NCI-H2081 (cell line): ENCODE measurements around the gene NCR3LG1.

Source experiments
- DNase-seq, 2 experiments: peaks; one replicate each; lab custom pipeline; 2025; lab: John Stamatoyannopoulos, UW

NCR3LG1 gene

DNA sequence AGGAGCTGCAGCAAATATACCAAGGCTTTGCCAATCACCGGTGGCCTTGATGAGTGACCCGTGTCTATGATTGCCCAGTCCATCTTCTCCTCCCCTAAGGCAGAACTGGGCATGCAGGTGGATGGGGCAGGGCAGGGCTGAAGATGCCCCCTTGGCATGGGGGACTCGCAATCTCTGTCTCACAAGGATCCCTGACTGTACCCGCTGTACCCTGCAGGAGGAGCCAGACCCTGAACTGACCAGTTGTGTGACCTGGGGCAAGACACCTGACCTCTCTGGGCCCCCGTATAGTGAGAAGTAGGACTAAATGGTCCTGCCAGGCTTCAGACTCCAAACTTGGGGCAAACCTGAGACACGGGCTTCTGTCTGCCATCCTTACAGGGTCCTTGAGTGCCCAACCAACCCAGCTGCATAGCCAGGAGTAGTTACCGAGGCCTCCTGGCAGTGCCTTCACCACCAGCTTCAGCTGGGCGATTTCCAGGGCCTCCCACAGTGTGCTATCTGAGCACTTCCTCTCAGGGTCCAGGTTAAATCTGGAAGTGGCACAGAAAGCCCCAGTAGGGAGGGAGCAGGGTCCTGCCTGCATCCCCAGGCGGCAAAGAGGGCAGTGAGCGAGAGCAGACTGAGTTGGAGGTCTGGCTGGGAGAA, 43.3 kb downstream of the NCR3LG1 start:
- DNase-seq = no peak

- no peak for DNase-seq
Observed at GRCh38 chr11:17395554-17395961, 44.0 kb downstream of the NCR3LG1 start.

GRCh38 chr11:17395978-17396377, 44.4 kb downstream of the NCR3LG1 start:
- no peak for DNase-seq

DNA sequence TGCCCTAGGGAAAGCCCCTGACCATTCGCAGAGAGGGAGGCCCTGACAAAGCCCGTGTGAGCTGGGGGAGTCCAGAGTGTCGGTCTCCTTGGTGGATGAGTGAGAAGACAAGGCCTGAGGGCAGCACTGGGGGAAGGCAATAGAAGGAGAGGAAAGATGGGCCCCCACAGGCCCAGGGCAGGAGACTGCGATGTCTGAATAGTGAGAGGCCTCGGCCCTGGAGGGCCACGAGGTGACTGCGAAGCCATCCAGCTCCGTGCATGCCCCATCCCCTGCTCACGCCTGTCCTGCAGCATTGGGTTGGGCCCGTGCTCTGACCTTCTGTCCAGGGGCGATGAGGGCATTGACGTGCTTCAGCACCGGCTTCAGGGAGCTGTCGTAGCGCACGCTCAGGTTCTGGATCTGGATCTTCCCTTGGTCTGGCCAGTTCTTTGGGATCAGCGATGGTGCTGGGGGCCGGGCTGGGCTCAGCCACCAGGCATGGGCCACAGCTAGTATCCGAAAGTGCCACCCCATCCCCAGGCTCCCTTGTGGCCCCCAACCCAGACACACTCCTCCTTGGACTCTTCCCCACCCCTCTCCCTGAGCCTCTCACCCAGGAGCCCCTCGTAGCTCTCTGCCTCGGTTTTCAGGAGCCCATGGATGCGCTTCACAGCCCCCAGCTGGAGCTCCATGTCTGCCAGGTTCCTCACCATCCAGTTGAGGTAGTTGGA, 45.2 kb downstream of the NCR3LG1 start:
- no peak for DNase-seq

DNA sequence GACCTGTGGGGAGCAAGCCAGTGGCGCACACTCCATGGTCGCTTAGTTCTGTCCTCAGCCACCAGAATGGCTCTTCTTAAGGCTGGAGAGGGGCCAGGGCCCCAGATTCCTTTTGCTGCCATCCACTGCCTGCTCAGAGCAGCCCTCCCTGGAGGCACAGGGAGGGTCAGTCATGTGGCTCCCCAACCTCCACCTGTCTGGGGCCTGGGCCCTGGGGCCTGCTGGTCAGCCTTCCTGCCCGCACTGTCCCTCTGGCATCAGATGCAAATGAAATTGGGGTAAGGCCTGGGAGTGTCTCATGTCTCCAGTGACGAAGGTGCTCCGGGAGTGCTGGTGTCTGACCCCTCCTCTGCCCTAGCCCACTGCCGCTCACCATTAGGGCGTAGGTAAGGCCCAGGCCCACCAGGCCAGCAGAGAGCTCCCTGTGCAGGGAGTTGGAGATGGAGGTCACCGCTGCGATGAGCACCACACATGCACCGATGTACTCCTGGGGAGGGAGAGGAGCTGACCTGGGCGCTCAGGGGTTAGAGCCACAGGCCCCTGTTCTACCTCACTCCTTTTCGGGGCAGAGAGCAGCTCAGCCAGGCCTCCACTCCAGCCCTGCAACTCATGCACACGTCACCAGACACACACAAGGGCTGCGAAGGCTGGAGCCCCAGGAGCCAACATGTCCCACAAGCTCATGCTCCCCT, 45.9 kb downstream of the NCR3LG1 start:
- DNase-seq = no peak

DNA sequence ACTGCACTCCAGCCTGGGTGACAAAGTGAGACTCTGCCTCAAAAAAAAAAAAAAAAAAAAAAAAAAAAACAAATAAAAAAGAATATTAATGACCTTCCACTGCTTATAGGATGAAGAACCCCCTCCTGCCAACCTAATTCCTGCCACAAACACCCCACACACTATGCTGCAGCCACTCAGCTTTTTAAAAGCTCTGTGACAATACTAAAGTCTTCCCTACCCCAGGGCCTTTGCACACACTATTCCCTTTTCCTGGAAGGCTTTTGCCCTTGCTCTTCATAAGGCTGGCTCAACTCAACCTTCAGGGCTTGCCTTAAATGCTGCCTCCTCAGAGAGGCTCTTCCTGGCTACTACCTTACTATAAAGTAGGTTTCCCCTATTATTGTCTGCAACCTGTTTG, 47.6 kb downstream of the NCR3LG1 start:
- no peak for DNase-seq

DNA sequence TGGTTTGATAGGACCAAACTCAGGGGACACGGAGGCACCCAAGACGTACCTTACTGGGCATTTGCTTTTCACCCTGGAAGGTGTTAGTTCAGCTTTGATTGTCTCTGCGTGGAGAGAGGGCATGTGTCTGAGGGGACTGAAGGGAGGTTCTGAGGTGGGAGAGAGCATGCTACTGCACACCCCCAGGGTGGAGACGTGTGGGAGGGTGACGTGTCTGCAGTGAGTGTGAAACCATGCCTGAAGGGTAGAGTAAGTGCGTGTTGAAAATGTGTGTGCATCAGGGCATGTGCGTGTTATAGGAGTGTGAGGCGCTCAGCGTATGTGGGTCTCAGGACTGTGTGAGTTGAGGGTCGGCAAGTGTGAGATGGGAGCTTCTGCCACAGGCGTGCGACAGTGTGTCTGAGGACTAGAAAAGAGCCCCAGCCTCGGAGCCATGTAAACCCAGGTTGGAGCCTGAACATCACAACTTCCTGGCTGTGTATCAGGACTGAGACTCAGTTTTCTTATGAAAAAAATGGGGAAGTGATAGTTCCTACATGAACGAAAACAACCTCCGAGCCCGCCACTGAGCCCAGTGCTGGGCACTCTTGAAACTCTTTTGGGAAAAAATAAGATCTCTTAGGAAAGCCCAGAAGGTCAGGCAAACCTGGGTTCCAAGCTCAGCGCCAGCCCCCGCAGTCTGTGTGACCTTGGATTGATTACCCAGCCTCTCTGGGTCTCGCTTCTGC, 48.6 kb downstream of the NCR3LG1 start:
- DNase-seq = no peak

DNA sequence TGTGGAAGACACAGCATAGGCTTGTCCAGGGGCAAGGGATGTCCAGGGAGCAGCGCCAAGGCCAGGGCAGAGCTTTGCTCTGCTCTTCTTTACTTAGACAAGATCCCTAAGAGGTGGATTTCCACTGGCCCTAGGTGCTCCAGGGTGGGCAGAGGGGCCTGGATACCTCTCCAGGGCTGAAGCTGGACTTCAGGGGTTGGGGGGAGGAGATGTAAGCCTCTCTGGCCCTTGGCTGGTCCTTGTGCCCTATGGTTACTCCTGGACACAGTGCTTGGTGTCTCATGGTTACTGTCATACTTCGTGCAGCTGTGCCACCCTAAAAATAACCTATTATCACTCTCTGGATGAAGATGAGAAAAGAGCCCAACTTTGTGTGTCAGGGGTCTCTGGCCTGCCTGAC, 49.7 kb downstream of the NCR3LG1 start:
- no peak for DNase-seq

DNA sequence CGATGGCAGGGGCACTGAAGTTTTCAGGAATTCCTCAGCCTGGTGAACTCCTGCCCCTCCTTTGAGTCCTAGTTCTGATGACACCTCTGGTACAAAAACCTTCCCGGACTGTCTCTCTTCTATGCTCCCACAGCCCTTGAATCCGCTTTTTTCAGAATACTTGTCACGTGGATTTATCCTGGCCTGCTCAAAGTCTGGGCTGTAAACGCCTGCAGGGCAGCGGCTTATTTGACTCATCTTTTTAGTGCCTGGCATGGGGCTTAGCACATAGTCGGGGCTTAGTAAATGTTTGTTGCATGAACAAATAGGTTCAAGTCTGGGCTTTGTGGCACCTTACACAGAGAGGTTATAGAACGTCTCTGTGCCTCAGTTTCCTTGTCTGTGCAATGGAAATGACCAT, 50.2 kb downstream of the NCR3LG1 start:
- no peak for DNase-seq

GRCh38 chr11:17402486-17402885, 50.9 kb downstream of the NCR3LG1 start:
- no peak for DNase-seq

DNA sequence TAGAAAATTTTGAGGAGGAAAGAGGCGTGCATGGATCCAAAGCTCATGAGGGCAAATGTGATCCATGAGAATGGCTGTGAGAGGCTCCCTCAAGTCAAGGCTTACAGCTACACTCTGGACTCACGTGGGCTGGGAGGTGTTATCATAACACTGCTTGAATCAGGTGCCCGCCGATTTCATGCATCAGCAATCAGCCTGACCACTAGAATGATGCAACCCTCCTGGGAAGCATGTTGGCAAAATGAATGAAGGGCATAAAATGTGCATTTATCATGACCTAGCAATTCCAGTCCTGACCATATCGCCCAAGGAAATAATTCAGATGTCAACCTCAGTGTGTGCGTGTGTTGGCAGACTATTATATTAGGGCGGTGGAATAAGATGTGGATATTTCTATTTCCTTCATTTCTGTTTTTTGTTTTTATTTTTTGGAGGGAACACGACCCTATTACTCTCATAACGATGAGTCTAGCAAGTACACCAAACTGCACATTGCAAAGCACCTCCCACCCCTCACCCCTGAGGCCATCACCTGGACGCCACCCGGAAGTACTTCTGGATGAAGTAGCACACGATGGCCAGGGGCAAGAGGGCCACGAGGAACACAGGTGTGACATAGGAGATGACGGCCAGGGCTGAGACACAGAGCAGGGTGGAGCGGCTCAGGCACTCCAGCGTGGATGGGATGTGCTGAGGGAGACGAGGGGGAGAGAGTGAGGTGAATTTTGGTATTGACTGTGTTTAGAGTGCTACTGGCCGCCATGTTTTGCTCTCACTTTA, 52.6 kb downstream of the NCR3LG1 start:
- no peak for DNase-seq

DNA sequence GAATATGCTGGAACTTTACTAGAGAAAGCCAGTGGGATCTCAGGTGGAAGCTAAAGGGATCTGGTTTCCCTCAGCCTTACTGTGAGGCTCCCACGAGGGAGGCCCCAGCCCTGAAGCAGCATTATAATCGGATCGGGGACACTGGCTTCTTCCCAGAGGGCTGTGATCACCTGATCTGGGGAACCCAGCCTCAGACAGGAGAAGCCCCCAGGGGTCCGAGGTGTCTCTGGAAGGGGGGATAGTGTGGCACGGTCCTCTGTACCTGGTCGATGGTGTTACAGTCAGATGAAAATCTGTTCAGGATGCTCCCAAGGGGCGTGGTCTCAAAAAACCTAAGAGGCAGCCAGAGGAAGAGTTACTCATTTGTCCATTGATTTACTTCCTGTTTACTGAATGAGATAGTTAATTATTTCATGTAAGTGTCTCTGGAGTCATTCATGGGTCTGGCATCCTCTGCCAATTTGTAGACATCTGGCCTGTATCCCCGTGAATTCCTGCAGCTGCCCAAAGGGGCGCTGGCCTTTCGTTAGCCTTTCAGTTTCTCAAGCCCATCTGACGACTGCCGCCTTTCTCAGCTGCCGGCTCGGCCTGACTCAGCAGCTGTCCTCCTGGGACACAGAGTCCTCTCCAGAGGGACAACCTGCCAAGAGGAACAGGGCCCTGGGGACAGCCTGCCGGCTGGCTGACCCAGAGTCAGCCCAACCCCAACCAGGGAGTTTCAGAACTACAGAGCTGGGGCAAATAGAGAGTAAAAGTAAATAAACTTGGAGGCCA, 53.8 kb downstream of the NCR3LG1 start:
- DNase-seq = peak in 1 of 2 experiments; percentile 34

DNA sequence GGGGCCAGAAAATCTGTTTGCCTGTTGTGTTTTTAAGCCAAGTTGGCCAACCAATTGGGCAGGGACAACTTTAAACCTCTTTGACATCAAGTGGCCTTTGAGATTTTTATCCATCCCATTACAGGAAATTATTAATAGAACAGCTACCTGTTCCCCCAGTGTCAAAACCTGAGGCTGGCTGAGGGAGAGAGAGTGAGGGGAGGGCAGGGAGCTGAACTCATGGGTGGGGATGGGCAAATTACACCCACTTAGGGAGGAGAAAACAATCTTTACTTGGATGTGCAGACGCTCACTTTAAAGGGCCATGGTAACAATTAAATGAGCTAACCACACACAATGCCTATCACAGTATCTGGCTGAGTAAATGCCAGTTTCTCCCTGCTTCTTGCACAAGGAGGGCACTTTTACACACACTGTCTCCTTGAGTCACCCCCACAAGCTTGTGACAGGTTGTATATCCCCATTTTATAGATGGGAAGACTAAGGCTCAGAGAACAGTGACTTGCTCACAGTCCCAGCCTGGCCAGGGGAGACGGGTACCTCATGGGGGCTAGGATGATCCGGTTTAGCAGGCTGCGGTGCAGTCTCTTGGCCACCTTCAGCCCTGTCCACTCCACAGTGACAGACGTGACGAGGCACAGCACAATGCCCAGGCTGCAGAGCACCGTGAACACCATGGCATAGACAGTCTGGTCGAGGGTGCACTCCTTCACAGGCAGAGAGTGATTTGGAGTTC, 54.6 kb downstream of the NCR3LG1 start:
- no peak for DNase-seq

DNA sequence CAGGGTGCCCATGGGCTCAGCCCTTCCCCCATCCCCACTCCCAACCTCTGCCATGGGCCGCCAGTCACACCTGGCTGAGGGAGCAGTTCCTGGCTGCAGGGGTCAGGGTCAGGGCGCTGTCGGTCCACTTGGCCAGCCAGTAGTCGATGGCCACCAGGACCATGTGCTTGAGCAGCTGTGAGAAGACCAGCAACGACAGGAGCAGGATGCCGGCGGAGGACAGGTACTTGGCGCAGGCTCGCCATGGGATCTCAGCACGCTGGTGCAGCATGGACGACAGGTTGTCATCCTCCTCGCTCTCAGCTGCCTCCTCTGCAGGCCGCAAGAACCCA, 55.2 kb downstream of the NCR3LG1 start:
- DNase-seq = no peak

DNA sequence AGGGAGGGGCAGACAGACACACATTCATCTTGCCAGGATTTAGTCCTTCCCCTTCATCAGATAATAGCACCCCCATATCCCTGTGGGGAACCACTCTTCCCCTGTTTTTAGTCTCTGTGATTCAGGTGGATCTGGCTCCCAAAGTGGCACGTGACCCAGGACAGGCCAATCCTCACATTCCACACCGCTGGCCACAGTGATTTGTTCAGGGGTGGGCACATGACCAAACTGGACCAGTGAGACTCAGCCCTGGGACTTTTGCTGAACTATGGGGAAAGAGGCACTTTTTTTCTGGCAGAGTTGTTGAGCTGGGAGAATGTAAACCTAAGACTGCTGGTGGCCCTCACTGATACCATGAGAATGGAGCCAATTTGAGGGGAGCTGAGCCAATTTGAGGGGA, 56.0 kb downstream of the NCR3LG1 start:
- DNase-seq = no peak

GRCh38 chr11:17408026-17408425, 56.4 kb downstream of the NCR3LG1 start:
- no peak for DNase-seq

GRCh38 chr11:17408641-17409040, 57.0 kb downstream of the NCR3LG1 start:
- no peak for DNase-seq

- DNase-seq = peak in 1 of 2 experiments; percentile 27
Observed at GRCh38 chr11:17410606-17411379, 59.2 kb downstream of the NCR3LG1 start.

DNA sequence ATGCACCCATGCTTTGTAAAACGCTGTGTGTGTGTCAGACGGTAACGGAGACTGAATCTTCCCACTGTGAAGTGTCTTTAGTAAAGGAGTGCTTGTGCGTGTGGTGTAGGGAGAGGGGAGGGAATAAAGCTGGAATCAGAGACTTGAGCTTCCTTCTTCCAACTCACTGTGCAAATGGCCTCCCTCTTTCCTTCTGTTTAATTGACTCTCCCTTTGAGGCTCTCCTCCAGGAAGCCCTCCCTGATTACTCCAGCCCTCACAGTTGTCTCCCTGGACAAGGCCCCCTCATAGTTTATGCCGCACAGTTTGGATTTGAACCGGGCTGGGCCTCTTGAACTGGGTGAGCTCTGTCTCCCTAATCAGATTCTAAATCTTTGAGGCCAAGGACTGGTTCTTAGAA, 59.8 kb downstream of the NCR3LG1 start:
- DNase-seq = no peak
